GM18867 (cell line): ENCODE measurements around the gene HSPA5.
"Not testable (repeated sequence)": the region's sequence is repeated elsewhere in the genome, so short reads cannot be mapped to it uniquely, and the experiment has no call there.

Experiments used
- ATAC-seq: cut with Tn5 transposase; IDR thresholded peaks from one replicate; pipeline ENCODE4 v1.9.1; 2021; ENCODE audit warnings: mild to moderate bottlenecking, moderate library complexity; ENCODE audit not compliant: unreplicated experiment

Gene HSPA5

GRCh38 chr9:125241000-125241862 is at the start of gene HSPA5:
Gene HSPA5, minus strand, starts transcription at chr9:125241343. Its CDS starts 217 bp downstream, at chr9:125241126.
- peak; percentile 93 for ATAC-seq

GRCh38 chr9:125286935-125287433 is 45.8 kb upstream of the HSPA5 start:
- not testable (repeated sequence) for ATAC-seq

GRCh38 chr9:125284855-125285254 is 43.7 kb upstream of the HSPA5 start:
- ATAC-seq = no peak

GRCh38 chr9:125280945-125281344 is 39.8 kb upstream of the HSPA5 start:
- ATAC-seq = no peak

- no peak for ATAC-seq
These were observed 36.3 kb upstream of the HSPA5 start for GRCh38 chr9:125277411-125277810.

- ATAC-seq = no peak
These were observed 35.6 kb upstream of the HSPA5 start for GRCh38 chr9:125276771-125277170.

GRCh38 chr9:125272697-125273096 is 31.6 kb upstream of the HSPA5 start:
- ATAC-seq = no peak

- ATAC-seq = no peak
These were observed 29.9 kb upstream of the HSPA5 start for GRCh38 chr9:125271081-125271480.

- ATAC-seq = no peak
These were observed 27.9 kb upstream of the HSPA5 start for GRCh38 chr9:125269014-125269397.

GRCh38 chr9:125268394-125269013 is 27.4 kb upstream of the HSPA5 start:
- ATAC-seq = no peak

- ATAC-seq = not testable (repeated sequence)
These were observed 22.9 kb upstream of the HSPA5 start for GRCh38 chr9:125264068-125264467.

GRCh38 chr9:125262294-125262991 is 21.3 kb upstream of the HSPA5 start:
- no peak for ATAC-seq

- ATAC-seq = peak; percentile 93
These were observed 20.6 kb upstream of the HSPA5 start, which contains the start of gene GAPVD1 for GRCh38 chr9:125261501-125262293. Gene GAPVD1, plus strand, starts transcription at chr9:125261826. Its CDS starts 37,096 bp downstream, at chr9:125298922.

- ATAC-seq = no peak
These were observed 19.4 kb upstream of the HSPA5 start for GRCh38 chr9:125260561-125260960.

GRCh38 chr9:125258832-125259534 is 17.8 kb upstream of the HSPA5 start:
- ATAC-seq = no peak

GRCh38 chr9:125258160-125258785 is 17.1 kb upstream of the HSPA5 start:
- ATAC-seq = no peak

- no peak for ATAC-seq
These were observed 14.7 kb upstream of the HSPA5 start for GRCh38 chr9:125255781-125256391.

GRCh38 chr9:125254231-125254630 is 13.1 kb upstream of the HSPA5 start:
- no peak for ATAC-seq

- no peak for ATAC-seq
These were observed 5.1 kb upstream of the HSPA5 start for GRCh38 chr9:125246261-125246667.
